ENCODE measurements around the gene SMAD5. TPM values are rescaled to one million over a fixed set of nuclear protein-coding genes. Genes with fewer than 3 reads are reported as not detected.

Gene SMAD5
- total and polyA plus RNA-seq, 7 donors: 9.2 to 49.6 (median 35.8) TPM

- Histone ChIP-seq H3K36me3 (ENCODE audit: insufficient read depth in 1 of 2, low read depth in 1 of 2) (peaks cover 3 to 57% of the 10 kb centered on the region in 2 donors), H3K4me1 (no peaks in the 10 kb centered on the region), H3K9me3 (no peaks in the 10 kb centered on the region), H3K4me3 (no peak overlapping the region), H3K27me3 (ENCODE audit: insufficient read depth in 3 of 3, low read length in 2 of 3) (no peaks in the 10 kb centered on the region), H3K27ac (no peak overlapping the region)
- TF ChIP-seq, protein P1, sequence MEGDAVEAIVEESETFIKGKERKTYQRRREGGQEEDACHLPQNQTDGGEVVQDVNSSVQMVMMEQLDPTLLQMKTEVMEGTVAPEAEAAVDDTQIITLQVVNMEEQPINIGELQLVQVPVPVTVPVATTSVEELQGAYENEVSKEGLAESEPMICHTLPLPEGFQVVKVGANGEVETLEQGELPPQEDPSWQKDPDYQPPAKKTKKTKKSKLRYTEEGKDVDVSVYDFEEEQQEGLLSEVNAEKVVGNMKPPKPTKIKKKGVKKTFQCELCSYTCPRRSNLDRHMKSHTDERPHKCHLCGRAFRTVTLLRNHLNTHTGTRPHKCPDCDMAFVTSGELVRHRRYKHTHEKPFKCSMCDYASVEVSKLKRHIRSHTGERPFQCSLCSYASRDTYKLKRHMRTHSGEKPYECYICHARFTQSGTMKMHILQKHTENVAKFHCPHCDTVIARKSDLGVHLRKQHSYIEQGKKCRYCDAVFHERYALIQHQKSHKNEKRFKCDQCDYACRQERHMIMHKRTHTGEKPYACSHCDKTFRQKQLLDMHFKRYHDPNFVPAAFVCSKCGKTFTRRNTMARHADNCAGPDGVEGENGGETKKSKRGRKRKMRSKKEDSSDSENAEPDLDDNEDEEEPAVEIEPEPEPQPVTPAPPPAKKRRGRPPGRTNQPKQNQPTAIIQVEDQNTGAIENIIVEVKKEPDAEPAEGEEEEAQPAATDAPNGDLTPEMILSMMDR (IDR thresholded peaks at IDR 0.05): no peak
- DNase-seq: no peak
- no peak for ATAC-seq
- intact Hi-C loops (cut with DNase I): no loop called here
- WGBS, 3 donors: 77 to 97% (median 85%) methylated on average over 1 of the region's 1 CpG
These were observed 50.0 kb downstream of the SMAD5 start for GRCh38 chr5:136182618-136183017.

DNA sequence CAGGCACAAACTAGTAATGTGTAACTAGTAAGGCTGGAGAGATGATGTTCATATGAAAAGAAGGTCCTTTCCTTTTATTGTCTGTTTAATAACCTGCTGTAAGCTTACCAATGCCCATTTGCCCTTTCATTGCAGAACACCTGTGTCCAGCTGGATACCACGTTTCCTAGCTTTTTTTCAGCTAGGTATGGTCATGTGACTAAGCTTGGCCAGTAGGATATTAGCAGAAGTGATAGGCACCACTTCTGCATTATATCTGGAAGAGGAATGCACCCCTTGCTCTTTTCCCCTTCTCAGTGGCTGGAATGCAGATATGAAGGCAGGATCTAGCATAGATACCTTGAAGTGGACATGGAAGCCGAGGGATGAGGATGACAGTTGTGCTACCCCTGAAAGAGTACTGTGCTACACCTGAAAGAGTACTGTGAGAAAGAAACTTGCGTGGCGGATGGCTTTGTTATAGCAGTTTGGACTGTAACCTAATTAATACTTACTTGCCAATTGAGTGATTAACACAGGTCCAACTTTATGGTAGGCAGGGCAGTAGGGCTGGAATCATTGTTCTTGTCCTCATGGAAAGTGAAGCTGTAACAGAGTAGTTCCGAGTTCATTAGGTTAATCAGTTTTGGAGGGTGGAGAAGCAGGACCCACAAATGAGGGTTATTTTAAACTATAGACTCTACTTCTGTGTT, 53.5 kb downstream of the SMAD5 start:
- TF ChIP-seq, protein P1 (IDR thresholded peaks at IDR 0.05): no peak
- no peaks in the 10 kb centered on the region for H3K4me1 ChIP-seq
- ATAC-seq (no peak), DNase-seq (no peak)
- WGBS, 3 donors: 90 to 93% (median 91%) methylated on average over 5 of the region's 5 CpGs
- H3K27ac ChIP-seq: no peak overlapping the region
- H3K27me3 ChIP-seq (ENCODE audit: insufficient read depth in 3 of 3, low read length in 2 of 3): no peaks in the 10 kb centered on the region
- intact Hi-C loops (cut with DNase I): no loop called here
- H3K4me3 ChIP-seq: no peak overlapping the region
- peaks cover 3 to 40% of the 10 kb centered on the region in 2 donors for H3K36me3 ChIP-seq (ENCODE audit: insufficient read depth in 1 of 2, low read depth in 1 of 2)
- no peaks in the 10 kb centered on the region for H3K9me3 ChIP-seq

GRCh38 chr5:136186796-136187195, 54.2 kb downstream of the SMAD5 start:
- DNase-seq (no peak), ATAC-seq (no peak)
- Histone ChIP-seq H3K9me3 (no peaks in the 10 kb centered on the region), H3K36me3 (ENCODE audit: insufficient read depth in 1 of 2, low read depth in 1 of 2) (peaks cover 3 to 33% of the 10 kb centered on the region in 2 donors), H3K4me1 (no peaks in the 10 kb centered on the region), H3K27ac (no peak overlapping the region), H3K4me3 (no peak overlapping the region), H3K27me3 (ENCODE audit: insufficient read depth in 3 of 3, low read length in 2 of 3) (peaks cover 0 to 4% (median 0%) of the 10 kb centered on the region in 3 donors)
- WGBS, 3 donors: 68 to 92% (median 76%) methylated on average over 2 of the region's 2 CpGs
- TF ChIP-seq, protein P1 (IDR thresholded peaks at IDR 0.05): no peak
- intact Hi-C loops (cut with DNase I): no loop called here

GRCh38 chr5:136188859-136189258, 56.2 kb downstream of the SMAD5 start:
- Histone ChIP-seq H3K27ac (no peak overlapping the region), H3K9me3 (no peaks in the 10 kb centered on the region), H3K36me3 (ENCODE audit: insufficient read depth in 1 of 2, low read depth in 1 of 2) (peaks cover 3 to 25% of the 10 kb centered on the region in 2 donors), H3K4me3 (no peak overlapping the region), H3K4me1 (peaks cover 9% of the 10 kb centered on the region), H3K27me3 (ENCODE audit: insufficient read depth in 3 of 3, low read length in 2 of 3) (peaks cover 0 to 20% (median 0%) of the 10 kb centered on the region in 3 donors)
- ATAC-seq (no peak), DNase-seq (no peak)
- intact Hi-C loops (cut with DNase I): no loop called here
- WGBS, 3 donors: 84 to 90% (median 90%) methylated on average over 7 of the region's 7 CpGs
- TF ChIP-seq, protein P1 (IDR thresholded peaks at IDR 0.05): no peak

All from psoas muscle (tissue), 8 donors.